ENCODE results near the gene TEK.

Gene TEK

DNA sequence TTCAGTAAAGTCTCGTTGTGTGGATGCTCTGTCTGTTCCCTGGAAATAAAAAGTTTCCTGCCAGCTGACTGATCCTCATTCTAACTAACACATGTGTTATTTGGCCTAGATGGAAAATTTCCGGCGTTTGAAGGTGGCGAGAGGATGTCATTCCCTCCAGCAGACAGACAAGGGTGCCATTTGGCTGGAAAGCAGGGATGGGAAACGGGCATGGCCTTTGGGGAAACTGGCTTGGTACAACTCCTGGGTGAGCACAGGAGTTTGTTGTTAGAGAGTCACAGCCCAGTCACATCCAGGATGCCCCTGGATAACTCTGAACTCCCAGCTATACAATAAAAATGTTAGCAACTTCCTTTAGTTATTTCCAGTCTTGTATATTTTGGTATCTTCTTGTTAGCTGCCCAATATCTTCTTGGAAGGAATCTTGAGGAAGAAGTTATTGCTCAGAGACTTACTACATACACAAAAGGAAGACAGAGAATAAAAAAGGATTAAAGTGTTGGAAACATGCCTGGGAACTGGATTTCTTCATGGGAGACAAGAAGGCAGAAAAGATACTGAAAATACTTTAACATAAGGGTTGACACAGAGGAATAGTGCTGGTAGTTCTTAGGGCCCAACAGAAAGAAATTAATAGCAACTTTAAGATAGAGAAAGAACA lies 41.9 kb downstream of the TEK start:
- no peak overlapping the region for H3K27ac Mint-ChIP-seq
- no peaks in the 10 kb centered on the region for H3K4me1 Mint-ChIP-seq
- H3K9me3 Mint-ChIP-seq, result no peaks in the 10 kb centered on the region
- H3K4me3 Mint-ChIP-seq, result no peak overlapping the region
- peaks cover 14% of the 10 kb centered on the region for H3K27me3 Mint-ChIP-seq
- no peak for ATAC-seq
- DNase-seq, result no peak

- H3K4me3 Mint-ChIP-seq, result no peak overlapping the region
- H3K9me3 Mint-ChIP-seq, result no peaks in the 10 kb centered on the region
- DNase-seq, result no peak
- no peak overlapping the region for H3K27ac Mint-ChIP-seq
- peaks cover 14% of the 10 kb centered on the region for H3K27me3 Mint-ChIP-seq
- H3K4me1 Mint-ChIP-seq, result no peaks in the 10 kb centered on the region
- no peak for ATAC-seq
Observed at GRCh38 chr9:27151693-27152404, 42.8 kb downstream of the TEK start.

GRCh38 chr9:27152405-27152718 lies 43.3 kb downstream of the TEK start:
- Mint-ChIP-seq H3K27ac (no peak overlapping the region), H3K9me3 (no peaks in the 10 kb centered on the region), H3K4me1 (no peaks in the 10 kb centered on the region), H3K27me3 (peaks cover 14% of the 10 kb centered on the region), H3K4me3 (no peak overlapping the region)
- ATAC-seq, result no peak
- DNase-seq, result no peak

- DNase-seq (no peak), ATAC-seq (no peak)
- no peak overlapping the region for H3K27ac Mint-ChIP-seq
- H3K4me1 Mint-ChIP-seq, result no peaks in the 10 kb centered on the region
- H3K4me3 Mint-ChIP-seq, result no peak overlapping the region
- H3K27me3 Mint-ChIP-seq, result peaks cover 14% of the 10 kb centered on the region
- no peaks in the 10 kb centered on the region for H3K9me3 Mint-ChIP-seq
Observed at GRCh38 chr9:27154908-27155307, 45.9 kb downstream of the TEK start.

DNA sequence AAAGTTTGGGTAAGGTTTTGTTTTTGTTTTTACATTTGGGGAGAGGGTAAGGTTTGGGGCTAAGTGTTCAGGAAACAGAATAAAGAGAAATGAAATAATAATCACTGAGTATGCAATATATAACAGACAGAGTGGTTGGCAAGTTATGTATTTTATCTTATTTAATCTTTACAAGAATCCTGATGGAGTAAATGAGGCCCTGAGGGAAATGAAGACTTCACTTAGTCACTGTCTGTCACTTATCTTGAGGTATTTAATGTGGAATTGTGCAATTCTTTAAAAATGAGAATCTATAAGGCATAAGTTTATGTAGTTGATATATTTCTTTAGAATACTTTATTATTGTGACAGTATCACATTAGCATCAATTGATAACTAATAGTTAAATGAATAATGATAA lies 48.1 kb downstream of the TEK start:
- ATAC-seq (no peak), DNase-seq (no peak)
- H3K9me3 Mint-ChIP-seq, result no peaks in the 10 kb centered on the region
- H3K27me3 Mint-ChIP-seq, result peaks cover 14% of the 10 kb centered on the region
- H3K4me3 Mint-ChIP-seq, result no peak overlapping the region
- H3K4me1 Mint-ChIP-seq, result no peaks in the 10 kb centered on the region
- no peak overlapping the region for H3K27ac Mint-ChIP-seq

DNA sequence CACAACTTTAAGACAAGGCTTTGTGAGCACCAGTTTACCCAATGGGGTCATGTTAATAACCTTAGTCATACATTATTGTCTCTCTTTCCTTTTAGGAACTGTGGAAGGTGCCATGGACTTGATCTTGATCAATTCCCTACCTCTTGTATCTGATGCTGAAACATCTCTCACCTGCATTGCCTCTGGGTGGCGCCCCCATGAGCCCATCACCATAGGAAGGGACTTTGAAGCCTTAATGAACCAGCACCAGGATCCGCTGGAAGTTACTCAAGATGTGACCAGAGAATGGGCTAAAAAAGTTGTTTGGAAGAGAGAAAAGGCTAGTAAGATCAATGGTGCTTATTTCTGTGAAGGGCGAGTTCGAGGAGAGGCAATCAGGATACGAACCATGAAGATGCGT lies 48.7 kb downstream of the TEK start:
- no peak overlapping the region for H3K27ac Mint-ChIP-seq
- H3K27me3 Mint-ChIP-seq, result peaks cover 14% of the 10 kb centered on the region
- no peak for ATAC-seq
- H3K9me3 Mint-ChIP-seq, result no peaks in the 10 kb centered on the region
- no peak for DNase-seq
- no peak overlapping the region for H3K4me3 Mint-ChIP-seq
- no peaks in the 10 kb centered on the region for H3K4me1 Mint-ChIP-seq

DNA sequence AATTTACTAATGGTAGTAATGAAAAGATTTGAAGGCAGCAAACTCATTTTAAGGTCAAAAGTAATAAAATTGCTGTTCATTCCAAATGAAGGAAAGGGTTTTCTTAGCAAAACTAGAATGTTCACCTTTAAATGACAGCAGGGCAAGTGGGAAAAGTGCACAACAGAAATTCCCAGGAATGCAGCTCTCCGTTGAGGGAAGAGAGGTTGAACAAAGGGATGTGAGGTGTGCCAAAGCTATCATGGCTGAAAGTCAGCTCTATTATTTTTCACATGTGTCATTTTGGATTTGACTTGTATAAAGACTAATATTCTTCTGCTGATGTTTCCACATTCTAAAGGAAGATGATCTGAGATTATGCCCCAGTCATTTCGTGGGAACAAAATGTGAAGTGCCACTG lies 51.6 kb downstream of the TEK start:
- Mint-ChIP-seq H3K27ac (no peak overlapping the region), H3K9me3 (no peaks in the 10 kb centered on the region), H3K4me3 (no peak overlapping the region), H3K27me3 (no peaks in the 10 kb centered on the region), H3K4me1 (no peaks in the 10 kb centered on the region)
- ATAC-seq (no peak), DNase-seq (no peak)

DNA sequence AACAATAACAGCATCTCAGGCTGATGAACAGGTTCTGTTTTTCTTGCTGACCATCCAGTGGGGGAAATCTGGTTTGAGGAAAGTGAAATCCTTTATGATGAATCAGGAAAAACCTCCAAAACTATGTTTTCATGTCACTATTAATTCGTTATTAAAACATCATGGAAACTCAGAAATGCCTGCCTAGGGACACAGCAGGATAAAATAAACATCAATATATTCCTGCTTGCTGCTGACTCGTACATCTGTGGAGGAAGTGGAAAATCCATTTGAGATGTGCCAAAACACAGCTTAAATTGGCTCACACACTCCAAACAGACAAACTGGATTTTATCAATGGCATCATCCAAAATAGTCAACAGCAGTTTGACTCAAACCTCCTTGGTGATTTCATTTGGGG lies 53.0 kb downstream of the TEK start:
- ATAC-seq (no peak), DNase-seq (no peak)
- Mint-ChIP-seq H3K27me3 (no peaks in the 10 kb centered on the region), H3K4me3 (no peak overlapping the region), H3K27ac (no peak overlapping the region), H3K4me1 (no peaks in the 10 kb centered on the region), H3K9me3 (no peaks in the 10 kb centered on the region)

DNA sequence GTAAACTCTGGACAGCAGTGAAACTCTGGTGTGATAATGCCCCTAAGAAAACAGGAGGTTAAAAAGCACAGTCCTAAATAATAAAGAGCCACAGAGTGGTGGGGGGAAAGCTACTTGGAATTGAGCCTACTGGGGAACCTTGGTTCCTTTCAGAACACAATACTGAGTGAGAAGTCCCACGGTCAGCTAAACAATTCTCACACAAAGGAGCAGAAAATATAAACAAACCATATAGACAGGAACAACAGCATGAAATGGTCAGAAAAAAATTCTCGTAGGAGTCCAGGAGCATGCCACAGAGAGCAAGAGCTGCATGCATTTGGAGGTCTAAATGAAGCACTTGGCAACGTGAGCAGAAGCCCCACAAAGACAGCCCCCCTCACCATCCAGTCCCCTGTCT lies 56.0 kb downstream of the TEK start:
- Mint-ChIP-seq H3K9me3 (peaks cover 6 to 9% of the 10 kb centered on the region in 2 donors), H3K4me1 (no peaks in the 10 kb centered on the region), H3K27me3 (no peaks in the 10 kb centered on the region), H3K4me3 (no peak overlapping the region), H3K27ac (no peak overlapping the region)
- no peak for ATAC-seq
- no peak for DNase-seq

- no peak overlapping the region for H3K27ac Mint-ChIP-seq
- no peaks in the 10 kb centered on the region for H3K4me1 Mint-ChIP-seq
- H3K4me3 Mint-ChIP-seq, result no peak overlapping the region
- H3K9me3 Mint-ChIP-seq, result peaks cover 6 to 15% of the 10 kb centered on the region in 2 donors
- H3K27me3 Mint-ChIP-seq, result no peaks in the 10 kb centered on the region
- DNase-seq (no peak), ATAC-seq (no peak)
Observed at GRCh38 chr9:27165670-27166069, 56.6 kb downstream of the TEK start.

DNA sequence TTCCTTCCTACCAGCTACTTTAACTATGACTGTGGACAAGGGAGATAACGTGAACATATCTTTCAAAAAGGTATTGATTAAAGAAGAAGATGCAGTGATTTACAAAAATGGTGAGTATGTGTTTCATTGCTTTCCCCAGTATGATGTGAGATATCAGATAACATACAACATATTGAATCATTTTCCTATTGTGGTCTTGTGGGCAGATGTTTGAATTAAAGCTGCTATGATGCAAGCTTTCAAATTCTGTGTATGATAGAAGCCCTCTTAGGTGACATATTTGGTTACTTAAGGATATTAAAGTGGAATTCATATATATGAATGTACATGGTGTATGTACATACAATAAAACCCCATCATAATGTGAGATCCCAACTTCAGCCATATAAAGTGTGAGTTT lies 59.5 kb downstream of the TEK start:
- H3K4me3 Mint-ChIP-seq, result no peak overlapping the region
- ATAC-seq (no peak), DNase-seq (no peak)
- H3K27ac Mint-ChIP-seq, result no peak overlapping the region
- H3K27me3 Mint-ChIP-seq, result no peaks in the 10 kb centered on the region
- H3K9me3 Mint-ChIP-seq, result peaks cover 11 to 16% of the 10 kb centered on the region in 2 donors
- H3K4me1 Mint-ChIP-seq, result no peaks in the 10 kb centered on the region

DNA sequence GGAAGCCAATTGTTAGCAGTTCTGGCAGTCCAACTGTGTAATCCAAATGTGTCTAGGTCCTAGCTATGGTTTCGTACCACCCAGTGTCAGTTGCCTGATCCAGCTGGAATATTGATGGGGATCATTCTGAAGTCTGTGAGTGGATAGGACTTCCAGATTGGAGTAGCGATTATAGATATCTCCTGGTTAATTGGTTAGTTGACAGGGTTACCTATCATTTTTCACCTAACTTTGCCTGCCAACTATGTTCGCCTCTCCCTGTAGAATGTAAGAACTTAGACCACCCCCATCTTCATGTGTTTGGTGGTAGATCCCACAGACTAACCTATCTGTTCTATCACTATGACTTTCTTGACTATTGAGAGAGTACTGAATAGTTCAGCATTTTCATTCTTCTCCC lies 59.9 kb downstream of the TEK start:
- H3K4me3 Mint-ChIP-seq, result no peak overlapping the region
- H3K27me3 Mint-ChIP-seq, result no peaks in the 10 kb centered on the region
- ATAC-seq, result no peak
- H3K4me1 Mint-ChIP-seq, result no peaks in the 10 kb centered on the region
- no peak for DNase-seq
- H3K27ac Mint-ChIP-seq, result no peak overlapping the region
- peaks cover 11 to 16% of the 10 kb centered on the region in 2 donors for H3K9me3 Mint-ChIP-seq

DNA sequence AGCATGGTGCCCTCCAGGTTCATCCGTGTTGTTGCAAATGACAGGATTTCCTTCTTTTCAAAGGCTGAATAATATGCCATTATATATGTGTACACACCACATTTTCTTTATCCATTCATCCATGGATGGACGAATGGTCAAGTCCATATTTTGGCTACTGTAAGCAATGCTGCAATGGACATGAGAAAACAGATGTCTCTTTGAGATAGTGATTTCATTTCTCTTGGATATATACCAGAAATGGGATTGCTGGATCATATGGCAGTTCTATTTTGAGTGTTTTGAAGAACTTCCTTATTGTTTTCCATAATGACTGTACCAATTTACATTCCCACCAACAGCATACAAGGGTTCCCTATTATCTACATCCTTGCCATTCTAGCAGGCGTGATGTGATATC lies 67.9 kb downstream of the TEK start:
- no peaks in the 10 kb centered on the region for H3K4me1 Mint-ChIP-seq
- H3K4me3 Mint-ChIP-seq, result no peak overlapping the region
- H3K27me3 Mint-ChIP-seq, result peaks cover 7% of the 10 kb centered on the region
- DNase-seq (no peak), ATAC-seq (no peak)
- H3K9me3 Mint-ChIP-seq, result peaks cover 7 to 16% of the 10 kb centered on the region in 2 donors
- H3K27ac Mint-ChIP-seq, result no peak overlapping the region

DNA sequence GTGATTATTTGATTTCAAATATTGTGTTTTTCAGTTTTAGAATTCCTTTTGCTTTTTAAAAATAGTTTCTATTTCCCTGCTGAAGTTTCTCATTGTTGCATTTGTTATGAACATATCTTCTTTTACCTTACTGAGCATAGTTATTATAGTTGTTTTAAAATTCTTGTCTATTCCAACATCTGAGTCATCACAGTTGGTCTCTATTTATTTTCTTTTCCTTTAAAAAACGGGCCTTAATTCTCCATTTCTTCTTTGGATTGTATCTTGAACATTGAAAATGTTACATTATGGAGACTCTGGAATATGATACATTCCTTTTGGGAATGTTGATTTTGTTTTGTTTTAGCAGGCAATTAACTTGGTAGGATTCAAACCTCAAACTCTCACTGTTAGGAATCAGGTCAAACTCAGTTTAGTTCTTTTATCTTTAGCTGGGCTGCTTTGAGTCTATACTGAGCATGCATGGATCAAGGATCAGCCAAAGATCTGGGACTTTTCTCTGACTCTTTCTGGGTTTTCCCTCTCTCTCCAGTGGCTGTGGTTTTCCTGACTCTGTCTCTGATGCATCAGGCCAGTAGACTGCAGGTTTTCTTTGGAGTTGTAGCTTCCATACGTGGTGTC lies 70.3 kb downstream of the TEK start:
- DNase-seq (no peak), ATAC-seq (no peak)
- H3K9me3 Mint-ChIP-seq, result peaks cover 7 to 10% of the 10 kb centered on the region in 2 donors
- no peaks in the 10 kb centered on the region for H3K4me1 Mint-ChIP-seq
- peaks cover 16% of the 10 kb centered on the region for H3K27me3 Mint-ChIP-seq
- no peak overlapping the region for H3K4me3 Mint-ChIP-seq
- no peak overlapping the region for H3K27ac Mint-ChIP-seq

DNA sequence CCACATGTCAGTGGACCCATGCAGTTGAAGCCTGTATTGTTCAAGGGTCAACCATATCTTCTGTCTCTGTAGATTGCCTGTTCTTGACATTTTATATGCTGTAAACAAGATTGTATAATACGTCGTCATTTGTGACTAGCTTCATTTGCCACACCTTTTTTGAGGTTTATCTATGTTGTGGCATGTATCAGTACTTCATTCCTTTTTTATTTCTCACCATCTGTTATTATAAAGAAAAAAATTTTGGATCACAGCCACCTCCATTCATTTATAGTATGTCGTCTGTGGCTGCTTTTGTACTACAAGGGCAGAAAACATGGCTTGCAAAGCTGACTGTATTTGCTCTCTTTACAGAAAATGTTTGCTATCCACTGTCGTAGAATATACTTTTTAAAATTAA lies 72.4 kb downstream of the TEK start:
- DNase-seq, result no peak
- no peak overlapping the region for H3K4me3 Mint-ChIP-seq
- H3K27ac Mint-ChIP-seq, result no peak overlapping the region
- H3K27me3 Mint-ChIP-seq, result peaks cover 16% of the 10 kb centered on the region
- no peaks in the 10 kb centered on the region for H3K4me1 Mint-ChIP-seq
- no peak for ATAC-seq
- peaks cover 7 to 10% of the 10 kb centered on the region in 2 donors for H3K9me3 Mint-ChIP-seq

DNA sequence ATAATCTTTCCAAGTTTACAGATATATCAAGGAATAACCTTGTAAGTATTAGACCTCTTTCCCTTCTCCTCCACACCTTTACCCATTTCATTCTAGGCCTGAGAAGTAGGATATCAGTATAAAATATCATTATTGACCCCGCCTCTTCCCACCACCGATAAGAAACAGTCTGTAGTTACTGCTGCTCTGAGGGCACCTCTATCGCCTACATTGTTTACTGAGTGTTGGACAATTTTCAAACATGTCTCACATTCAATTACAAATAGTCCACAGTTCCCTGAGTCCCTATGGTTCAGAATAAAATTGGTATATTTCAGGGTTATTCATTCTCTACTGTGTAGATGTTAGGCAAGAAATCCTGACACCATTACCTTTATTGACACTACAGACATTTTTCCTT lies 73.4 kb downstream of the TEK start:
- Mint-ChIP-seq H3K4me3 (no peak overlapping the region), H3K27ac (no peak overlapping the region), H3K27me3 (peaks cover 16% of the 10 kb centered on the region), H3K9me3 (peaks cover 7 to 10% of the 10 kb centered on the region in 2 donors), H3K4me1 (no peaks in the 10 kb centered on the region)
- ATAC-seq (no peak), DNase-seq (no peak)
